NCI-H1105 (cell line): ENCODE results near the gene LAMC3.
A peak's percentile ranks its signal among the peaks of the same experiment; 100 is the strongest.

Source experiments
- DNase-seq: peaks from one replicate; lab custom pipeline; 2025; lab: John Stamatoyannopoulos, UW

Gene LAMC3

GRCh38 chr9:131046581-131047202, 37.7 kb downstream of the LAMC3 start:
- DNase-seq: peak; percentile 40

- no peak for DNase-seq
These were observed 39.4 kb downstream of the LAMC3 start for GRCh38 chr9:131048332-131048731.

GRCh38 chr9:131048820-131049219, 39.8 kb downstream of the LAMC3 start:
- no peak for DNase-seq

GRCh38 chr9:131049829-131050715, 41.1 kb downstream of the LAMC3 start:
- DNase-seq: no peak

GRCh38 chr9:131050831-131051230, 41.9 kb downstream of the LAMC3 start:
- no peak for DNase-seq

- DNase-seq: no peak
These were observed 42.9 kb downstream of the LAMC3 start for GRCh38 chr9:131051592-131052517.

GRCh38 chr9:131053896-131054295, 44.9 kb downstream of the LAMC3 start:
- no peak for DNase-seq

GRCh38 chr9:131056781-131057506, 48.0 kb downstream of the LAMC3 start:
- no peak for DNase-seq

GRCh38 chr9:131060900-131061630, 52.1 kb downstream of the LAMC3 start:
- no peak for DNase-seq

GRCh38 chr9:131062969-131063368, 54.0 kb downstream of the LAMC3 start:
- no peak for DNase-seq

- DNase-seq: no peak
These were observed 56.6 kb downstream of the LAMC3 start for GRCh38 chr9:131065599-131065998.

GRCh38 chr9:131067625-131068024, 58.7 kb downstream of the LAMC3 start:
- DNase-seq: no peak

GRCh38 chr9:131068076-131068816, 59.3 kb downstream of the LAMC3 start:
- DNase-seq: no peak

- no peak for DNase-seq
These were observed 60.7 kb downstream of the LAMC3 start for GRCh38 chr9:131069699-131070098.

GRCh38 chr9:131072107-131072870, 63.3 kb downstream of the LAMC3 start:
- DNase-seq: no peak

- DNase-seq: no peak
These were observed 63.9 kb downstream of the LAMC3 start for GRCh38 chr9:131072871-131073237.

- DNase-seq: no peak
These were observed 67.6 kb downstream of the LAMC3 start for GRCh38 chr9:131076347-131077195.
